Dermis microvascular lymphatic vessel endothelial cell (primary cell): ENCODE results near the gene MYD88. TPM values are rescaled to one million over a fixed set of nuclear protein-coding genes. Genes with fewer than 3 reads are reported as not detected.
A peak's percentile ranks its signal among the peaks of the same experiment; 100 is the strongest.
"Not testable (repeated sequence)": the region's sequence is repeated elsewhere in the genome, so short reads cannot be mapped to it uniquely, and the experiment has no call there.

ENCODE experiments used
- DNase-seq, 2 donors: peaks; one replicate each; pipeline versions ENCODE4 v3.0.0 to v3.0.0-alpha.2; 2010; ENCODE audit warnings: low read depth in 2 of 2
- total RNA-seq: library from RNA; depleted of rRNA; stranded (reverse); fragments of >200 nt; gene quantifications from 2 replicates; pipeline ENCODE4 v1.2.1, GENCODE V29; 2014

Gene MYD88
- total RNA-seq, 1 donor from 2014 or later = 17.5 TPM

DNA sequence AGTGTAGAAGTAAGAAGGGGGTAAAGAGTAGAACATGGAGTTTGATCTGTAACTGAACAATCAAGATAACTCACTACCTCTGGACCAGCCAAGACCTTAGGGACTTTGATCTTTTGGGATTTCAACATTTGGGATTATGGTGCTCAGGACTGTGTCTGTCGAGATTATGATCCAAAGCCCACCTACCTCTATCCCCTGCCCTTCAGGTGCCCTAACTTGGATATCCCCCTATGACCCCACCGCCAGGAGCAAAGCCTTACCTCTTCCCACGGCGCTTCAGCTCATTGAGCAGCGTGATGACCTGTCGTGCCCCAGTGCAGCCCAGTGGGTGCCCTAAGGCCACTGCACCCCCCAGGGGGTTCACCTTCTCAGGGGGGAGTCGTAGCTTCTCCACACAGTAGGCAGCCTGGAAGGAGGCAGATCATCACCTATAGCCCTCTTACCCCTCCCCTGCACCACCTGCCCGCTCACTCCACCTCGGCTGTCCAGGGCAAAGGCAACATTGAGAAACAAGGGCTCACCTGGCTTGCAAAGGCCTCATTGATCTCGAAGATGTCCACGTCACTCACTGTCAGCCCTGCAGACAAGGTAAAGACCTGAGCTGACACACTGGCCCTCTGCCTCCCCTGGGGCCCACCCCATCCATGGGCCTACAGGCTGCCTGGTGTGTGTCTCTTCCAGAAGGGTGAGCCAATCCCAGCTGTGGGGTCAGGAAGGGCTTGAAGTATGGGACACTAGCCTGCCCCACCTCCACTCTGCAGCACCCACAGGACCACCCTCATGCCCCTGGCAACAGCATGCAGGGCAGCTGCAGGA, 12.9 kb upstream of the MYD88 start:
- no peak for DNase-seq

DNA sequence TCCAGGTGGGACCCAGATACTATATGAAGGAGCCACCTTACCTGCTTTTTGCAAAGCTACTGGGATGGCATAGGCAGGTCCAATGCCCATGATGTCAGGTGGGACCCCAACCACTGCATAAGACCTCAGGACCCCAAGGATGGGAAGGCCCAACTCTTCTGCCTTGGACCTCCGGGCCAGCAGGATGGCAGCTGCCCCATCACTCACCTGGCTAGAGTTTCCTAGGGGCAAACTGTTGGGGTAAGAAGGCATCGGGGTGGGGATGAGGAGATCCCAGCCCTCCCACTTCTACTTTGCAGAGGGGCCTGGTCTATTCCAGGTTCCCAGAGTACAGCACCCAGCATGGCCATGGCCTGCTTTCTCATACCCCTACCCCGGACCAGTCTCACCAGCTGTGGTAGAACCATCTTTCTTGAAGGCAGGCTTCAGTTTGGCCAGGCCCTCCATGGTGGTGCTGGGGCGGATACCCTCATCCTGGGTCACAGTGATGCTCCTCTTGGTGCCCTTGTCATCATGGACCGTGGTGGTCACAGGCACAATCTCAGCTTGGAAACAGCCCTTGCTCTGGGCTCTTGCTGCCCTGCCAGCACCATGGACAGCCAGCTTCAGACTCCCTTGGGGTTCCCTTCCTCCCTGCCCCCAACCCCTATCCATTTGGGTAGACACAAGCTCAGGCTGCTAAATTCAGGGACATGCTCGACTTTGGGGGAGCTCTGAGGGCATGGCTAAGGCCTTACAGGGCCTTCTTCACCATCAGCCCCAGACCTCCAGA, 12.2 kb upstream of the MYD88 start:
- no peak for DNase-seq

DNA sequence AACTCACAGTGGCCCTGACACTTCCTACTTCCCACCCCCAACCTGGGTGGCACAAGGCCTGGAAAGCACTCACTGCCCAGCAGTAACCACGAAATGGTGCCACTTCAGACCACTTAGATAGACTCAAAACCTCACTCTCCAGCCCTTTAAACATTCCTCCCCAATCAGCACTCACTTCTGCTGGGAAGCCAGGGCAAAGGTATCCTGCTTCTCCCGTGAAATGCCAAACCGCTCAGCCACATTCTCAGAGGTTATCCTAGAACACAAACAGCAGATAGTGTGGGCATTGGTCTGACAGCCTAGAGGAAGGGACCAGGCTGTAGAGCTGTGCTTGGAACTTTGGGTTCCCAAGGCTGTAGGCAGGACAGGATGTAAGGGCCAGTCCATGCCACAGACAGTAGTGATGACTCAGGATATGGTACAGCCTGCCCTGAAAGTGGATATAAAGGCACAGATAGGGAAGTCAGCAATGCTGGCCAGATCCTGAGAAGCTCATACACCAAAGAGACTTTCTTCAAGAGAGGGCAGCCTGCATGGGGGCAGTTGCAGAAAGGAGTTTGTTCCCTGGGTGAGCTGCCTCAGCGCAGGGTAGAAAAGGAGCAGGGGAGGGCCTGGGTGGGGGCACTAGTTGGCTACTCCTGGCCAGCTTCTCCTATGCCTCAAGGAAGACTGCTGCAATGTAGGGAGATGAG, 10.7 kb upstream of the MYD88 start:
- DNase-seq = no peak

DNA sequence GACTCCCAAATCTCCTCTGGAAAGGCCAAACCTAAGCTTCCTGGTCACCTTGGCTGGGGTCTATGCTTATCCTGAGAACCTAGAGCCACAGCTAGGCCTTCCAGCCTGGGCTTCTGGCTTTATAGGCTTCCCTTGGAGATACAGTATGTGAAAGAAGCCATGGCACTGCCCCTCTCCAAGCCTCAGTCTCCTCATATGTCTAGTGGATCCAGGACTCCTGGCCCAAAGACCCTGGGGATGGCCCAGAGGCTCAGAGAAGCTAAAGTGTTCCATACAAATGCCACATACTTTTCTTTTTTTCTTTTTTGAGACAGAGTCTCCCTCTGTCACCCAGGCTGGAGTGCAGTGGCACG, 10.2 kb upstream of the MYD88 start:
- DNase-seq = no peak

DNA sequence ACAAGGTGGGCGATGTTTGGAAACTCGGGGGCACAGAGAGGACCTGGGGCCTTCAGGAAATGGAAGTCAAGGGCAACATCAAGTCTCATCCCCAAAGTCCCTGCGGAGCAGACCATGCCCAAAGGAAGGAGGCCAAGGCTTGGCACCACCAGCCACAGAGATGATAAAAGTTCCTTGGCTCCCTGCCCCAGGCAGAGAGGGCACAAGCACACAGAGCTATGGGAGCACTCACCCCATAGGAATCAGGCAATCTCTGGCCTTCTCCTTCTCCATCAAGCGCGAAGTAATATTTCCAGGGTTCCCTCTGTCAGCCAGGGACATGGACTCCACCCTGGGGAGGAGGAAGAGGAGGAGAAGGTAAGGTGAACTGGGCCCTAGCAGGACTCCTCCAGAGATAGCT, 9.4 kb upstream of the MYD88 start:
- DNase-seq = no peak

DNA sequence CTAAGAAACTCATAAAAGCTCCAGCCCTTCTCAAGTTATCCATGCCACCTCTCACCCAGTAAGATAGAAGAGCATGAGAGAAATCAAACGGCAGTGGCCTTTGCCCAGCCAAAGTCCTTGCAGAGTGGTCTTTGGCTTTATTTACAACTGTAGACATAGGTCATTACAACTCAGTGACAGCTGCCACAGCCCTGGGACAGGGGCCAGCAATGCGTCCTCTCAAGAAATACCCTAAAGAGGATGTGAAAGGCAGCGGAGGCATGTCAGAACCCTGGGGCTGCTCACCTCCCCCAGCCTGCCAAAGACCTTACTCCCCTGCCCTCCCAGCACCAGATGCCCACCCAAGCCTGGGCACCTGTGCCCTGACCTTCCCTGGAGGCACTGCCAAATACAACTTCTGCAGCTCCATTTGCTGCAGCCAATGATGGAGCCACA, 7.8 kb upstream of the MYD88 start:
- DNase-seq = no peak

DNA sequence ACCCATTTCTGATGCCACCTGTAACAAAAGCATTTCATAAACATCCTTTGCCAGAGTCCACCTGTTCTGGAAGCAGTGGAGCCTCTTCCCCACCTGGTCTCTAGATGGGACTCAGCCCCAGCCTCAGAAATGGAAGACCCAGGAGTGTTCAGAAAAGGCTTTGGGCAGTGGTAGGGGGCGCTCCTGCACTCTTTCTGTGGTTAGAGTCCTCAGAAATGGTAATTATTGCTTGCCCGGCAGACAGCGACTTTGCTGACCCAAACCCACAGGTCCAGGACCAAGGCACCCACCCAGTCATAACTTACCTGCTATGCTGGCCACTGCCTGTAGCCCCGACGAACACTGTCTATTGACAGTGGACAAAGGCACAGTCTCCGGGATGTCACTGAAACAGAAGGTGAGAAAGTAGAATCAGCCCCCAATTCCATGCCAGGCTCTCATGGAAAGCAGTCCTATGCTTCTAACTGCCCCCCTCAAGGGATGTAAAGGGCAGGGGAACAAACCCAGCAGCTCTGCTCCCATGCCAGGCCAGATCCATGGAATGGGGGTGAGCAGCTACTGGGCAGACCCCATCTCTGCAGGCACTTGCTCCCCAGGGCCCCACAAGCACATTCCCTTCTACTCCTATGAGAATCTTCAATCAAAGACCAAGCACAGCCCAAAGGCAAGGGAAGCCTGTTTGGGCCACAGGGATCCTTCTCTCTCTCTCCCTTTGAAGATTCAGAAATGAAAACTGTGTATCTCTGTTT, 6.7 kb upstream of the MYD88 start:
- DNase-seq = peak in 1 of 2 donors; percentile 65

DNA sequence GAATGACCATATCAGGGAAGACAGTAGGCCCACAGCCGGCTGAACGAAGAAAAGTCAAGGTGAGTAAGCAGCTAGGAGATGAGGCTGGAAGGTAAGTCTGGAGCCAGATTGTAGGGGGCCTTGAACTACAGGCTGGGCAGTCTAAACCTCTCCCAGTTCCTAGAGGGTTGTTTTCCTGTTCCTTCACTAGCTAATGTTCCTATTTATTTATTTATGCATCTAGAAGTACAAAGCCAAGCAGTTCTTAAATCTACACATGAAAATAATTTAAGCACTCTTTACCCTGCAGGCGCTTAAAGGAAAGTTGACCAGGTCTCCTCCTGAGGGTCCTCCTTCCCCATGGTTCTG, 5.3 kb upstream of the MYD88 start:
- no peak for DNase-seq

DNA sequence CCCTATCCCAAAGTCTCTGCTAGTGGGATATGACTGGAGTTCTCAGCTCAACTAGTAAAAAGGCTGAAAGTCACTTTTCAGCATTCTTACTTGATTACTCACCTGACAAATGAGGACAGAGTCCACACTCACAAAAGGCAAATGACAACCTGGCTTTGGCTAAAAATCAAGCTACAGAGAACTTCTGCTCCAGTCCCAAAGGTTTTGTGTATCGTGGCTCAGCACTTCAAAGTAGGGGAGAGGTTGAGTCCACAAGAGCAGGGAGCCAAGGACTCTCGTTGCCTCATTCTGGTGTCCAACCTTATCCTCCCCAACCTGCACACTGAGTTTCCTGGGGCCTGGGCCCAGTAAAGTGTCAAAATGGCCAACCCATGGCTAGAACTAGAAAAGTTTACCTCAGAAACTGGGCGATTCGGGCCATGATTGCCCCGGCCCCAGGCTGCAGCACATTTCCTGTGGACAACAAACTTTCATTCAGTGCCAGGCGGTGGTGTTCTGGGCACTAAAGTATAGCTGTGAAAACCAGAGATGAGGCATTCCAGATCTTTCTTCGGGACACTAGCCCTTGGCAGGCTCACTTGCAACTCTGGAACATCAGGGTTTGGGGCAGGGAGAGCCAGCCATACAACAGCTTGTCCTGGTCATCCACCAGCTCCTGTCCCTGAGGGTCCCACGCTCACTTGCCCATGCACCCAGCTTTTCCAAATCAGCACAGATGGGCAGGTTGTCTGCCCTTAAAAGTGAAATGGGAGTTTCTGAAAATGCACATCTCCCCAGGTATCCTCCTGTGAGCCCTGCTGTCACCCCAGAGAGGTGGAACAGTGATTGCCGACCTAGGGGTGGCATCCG, 4.7 kb upstream of the MYD88 start:
- DNase-seq = no peak

DNA sequence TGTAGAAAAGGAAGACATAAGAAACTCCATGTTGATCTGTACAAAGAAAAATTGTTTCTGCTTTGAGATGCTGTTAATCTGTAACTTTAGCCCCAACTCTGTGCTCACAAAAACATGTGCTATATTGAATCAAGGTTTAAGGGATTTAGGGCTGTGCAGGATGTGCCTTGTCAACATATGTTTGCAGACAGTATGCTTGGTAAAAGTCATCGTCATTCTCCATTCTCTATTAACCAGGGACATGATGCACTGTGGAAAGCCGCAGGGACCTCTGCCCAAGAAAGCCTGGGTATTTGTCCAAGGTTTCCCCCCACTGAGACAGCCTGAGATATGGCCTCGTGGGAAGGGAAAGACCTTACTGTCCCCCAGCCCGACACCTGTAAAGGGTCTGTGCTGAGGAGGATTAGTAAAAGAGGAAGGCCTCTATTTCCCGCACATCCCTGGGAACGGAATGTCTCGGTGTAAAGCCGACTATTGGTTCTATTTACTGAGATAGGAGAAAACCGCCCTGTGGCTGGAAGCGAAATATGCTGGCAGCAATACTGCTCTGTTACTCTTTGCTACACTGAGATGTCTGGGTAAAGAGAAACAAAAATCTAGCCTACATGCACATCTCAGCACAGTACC, 3.8 kb upstream of the MYD88 start:
- not testable (repeated sequence) for DNase-seq

DNA sequence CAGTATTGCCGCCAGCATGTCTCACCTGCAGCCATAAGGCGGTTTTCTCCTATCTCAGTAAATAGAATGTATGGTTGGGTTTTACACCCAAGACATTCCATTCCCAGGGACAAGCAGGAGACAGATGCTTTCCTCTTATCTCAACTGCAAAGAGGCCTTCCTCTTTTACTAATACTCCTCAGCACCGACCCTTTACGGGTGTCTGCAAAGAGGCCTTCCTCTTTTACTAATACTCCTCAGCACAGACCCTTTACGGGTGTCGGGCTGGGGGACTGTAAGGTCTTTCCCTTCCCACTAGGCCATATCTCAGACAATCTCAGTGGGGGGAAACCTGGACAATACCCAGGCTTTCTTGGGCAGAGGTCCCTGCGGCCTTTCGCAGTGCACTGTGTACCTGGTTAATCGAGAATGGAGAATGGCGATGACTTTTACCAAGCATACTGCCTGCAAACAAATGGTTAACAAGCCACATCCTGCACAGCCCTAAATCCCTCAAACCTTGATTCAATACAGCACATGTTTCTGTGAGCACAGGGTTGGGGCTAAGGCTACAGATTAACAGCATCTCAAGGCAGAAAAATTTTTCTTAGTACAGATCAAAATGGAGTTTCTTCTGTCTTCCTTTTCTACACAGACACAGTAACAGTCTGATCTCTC, 2.7 kb upstream of the MYD88 start:
- DNase-seq = not testable (repeated sequence)

DNA sequence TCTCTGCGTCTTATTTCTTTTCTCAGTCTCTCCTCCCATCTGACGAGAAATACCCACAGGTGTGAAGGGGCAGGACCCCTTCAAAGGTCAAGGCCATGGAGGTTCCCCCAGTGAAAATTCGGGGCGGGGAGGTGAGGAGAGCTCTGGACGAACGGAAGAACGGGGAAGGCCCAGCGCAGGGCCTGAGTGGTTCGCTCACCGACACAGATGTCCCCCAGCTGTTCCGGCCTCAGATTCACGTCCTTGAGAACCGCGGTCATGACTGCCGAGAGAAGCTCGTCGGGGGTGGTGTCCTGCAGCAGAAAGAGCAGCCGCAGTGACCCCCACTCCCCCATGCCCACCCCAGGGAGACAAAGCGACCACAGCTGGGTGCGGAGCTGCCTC, 2.1 kb upstream of the MYD88 start:
- peak in 1 of 2 donors; percentile 26 for DNase-seq

DNA sequence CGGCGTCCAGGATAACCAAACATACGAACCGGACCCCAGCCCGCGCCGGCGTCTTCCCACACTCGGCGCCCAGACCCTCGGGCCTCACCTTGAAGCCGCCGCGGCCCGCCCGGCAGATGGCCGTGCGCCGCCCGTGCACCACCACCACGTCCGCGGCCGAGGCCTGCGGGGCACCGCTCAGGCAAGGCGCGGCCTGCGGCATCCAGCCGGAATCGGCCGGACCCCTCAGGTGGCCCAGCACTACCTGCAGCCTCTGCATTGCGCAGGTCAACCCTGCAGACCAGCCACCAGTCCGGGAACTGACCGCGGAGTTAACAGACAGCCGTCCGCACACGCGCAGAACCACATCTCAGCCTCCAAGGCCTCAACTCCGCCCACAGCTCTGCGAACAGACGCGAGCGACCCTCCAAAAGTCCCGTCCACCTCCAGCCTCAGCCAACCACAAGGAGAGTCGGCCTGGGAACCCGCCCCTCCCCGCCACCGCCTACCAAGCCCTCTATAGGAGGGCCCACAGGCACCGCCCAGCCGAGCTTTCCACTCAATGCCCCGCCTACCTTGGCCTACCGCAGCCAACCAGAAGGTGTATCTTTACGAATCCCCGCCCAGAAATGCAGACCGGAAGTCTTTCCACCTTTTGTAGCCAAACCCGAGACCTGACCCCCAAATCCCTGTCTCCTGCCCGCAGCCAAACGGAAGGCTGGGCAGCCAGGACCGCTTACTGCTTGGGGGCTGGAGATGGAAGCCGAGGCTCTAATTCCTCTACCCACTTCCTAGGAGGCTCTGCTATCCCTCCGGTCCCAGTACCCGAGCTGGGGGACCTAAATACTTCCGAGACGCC, 1.5 kb upstream of the MYD88 start, which contains the start of gene ACAA1:
Gene ACAA1, minus strand, starts transcription at position 351 of the 838 bp plus-strand sequence. Its CDS starts 92 bp downstream, at position 259.
- peak; percentile 97 to 99 for DNase-seq

DNA sequence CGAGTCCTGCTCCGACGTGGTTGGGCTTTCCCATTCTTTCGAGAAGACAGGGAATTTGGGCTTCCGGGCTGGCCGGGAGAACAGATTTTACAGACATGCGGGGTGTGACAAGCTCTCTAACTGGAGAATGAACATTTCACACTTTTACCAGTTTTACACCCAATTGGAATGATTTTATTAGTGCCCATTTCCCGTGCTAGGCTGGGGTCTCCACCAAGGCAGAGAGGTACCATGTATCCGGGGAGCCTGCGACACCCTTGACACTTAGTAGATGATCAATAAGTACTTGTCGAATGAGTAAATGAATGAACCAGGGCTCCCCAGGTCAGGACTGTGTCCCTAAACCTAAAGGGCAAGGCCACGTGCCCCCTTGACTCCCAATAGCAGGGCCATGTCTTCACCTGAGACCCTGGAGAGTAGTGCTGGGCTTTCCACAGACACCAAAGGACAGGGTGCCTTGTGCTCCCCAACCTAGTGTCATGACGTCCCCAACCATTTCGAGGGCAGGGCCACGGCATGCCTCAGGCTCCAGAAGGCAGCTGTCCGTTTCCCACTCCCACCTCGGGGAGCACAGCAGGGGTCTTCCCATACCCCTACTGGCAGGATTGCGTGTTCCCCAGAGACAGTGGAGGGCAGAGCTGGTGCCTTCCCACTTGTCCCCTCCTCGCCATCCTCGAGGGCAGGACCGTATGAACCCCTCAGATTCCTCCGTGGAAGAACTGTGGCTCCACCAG, 679 bp upstream of the MYD88 start:
- DNase-seq = peak in 1 of 2 donors; percentile 9

DNA sequence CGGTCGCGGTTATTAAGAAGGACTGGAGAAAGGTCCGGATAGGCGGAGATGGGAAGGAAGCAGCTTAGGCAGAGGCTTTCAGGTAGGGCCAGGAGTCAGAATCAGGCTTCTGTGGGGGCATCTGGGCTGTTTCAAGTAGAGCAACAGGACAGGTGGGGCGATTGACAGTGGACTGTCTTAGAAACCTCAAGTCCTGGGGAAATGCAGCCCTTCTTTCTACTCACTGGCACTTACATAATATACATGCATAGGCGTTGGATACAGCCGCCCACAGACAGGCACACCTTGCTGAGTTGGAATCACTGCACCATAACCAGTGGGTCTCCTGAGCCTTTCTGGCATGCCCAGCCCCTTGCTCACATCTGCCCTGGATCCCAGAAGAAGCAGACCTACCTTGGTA, 730 bp downstream of the MYD88 start:
- DNase-seq = no peak

DNA sequence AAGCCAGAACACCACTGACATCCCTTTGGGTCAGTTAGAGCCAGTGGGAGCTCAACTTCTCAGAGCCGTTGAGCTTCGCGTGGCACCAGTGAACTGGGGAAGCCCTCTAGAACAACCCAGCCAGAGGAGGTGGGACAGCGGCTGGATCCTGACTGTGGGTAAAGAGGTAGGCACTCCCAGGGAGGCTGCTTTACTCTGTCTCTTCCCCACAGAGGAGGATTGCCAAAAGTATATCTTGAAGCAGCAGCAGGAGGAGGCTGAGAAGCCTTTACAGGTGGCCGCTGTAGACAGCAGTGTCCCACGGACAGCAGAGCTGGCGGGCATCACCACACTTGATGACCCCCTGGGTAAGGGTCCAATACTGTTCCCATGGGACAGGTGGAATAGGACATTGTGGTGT, 1.2 kb downstream of the MYD88 start:
- DNase-seq = no peak

DNA sequence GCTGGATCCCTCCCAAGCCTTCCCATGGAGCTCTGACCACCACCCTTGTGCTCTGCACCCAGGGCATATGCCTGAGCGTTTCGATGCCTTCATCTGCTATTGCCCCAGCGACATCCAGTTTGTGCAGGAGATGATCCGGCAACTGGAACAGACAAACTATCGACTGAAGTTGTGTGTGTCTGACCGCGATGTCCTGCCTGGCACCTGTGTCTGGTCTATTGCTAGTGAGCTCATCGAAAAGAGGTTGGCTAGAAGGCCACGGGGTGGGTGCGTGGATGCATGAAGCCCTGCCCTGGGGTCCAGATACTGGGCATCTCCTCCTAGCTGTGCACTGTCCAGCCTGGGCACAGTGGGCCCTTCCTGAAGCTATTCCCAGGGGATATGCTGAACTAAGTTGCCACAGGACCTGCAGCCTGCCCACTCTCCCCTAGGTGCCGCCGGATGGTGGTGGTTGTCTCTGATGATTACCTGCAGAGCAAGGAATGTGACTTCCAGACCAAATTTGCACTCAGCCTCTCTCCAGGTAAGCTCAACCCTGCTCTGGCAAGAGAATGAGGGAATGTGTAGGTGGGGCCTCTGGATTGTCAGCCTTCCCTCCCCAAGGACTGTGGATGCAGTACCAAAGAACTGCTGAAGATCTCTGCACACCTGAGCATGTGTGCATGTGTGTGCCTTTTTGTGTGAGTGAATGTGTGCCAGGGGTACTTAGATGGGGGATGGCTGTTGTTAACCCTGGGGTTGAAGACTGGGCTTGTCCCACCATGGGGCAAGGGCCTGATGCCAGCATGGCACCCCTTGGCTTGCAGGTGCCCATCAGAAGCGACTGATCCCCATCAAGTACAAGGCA, 2.1 kb downstream of the MYD88 start:
- no peak for DNase-seq
